SK-N-SH treated with all-trans-retinoic acid at 6 μM for 48 hours (cell line): Measurements from ENCODE around the gene UVRAG.

Source experiments
- ATAC-seq: fragments of 200-7000 bp; cut with Tn5 transposase; 3 replicates; pipeline ENCODE4 v1.9.1; 2020; ENCODE audit warnings: mild to moderate bottlenecking, moderate library complexity
- ARNTL ChIP-seq: fragments of 450-650 bp; formaldehyde crosslinking; IDR thresholded peaks from 2 replicates; pipeline ENCODE4 v1.5.0; 2020; ENCODE audit warnings: low read depth, mild to moderate bottlenecking, moderate library complexity, borderline replicate concordance
- BACH2 ChIP-seq: fragments of 250-450 bp; sonication (Bioruptor Pico); IDR thresholded peaks from 2 replicates; pipeline ENCODE4 v1.9.0; 2021; ENCODE audit warnings: mild to moderate bottlenecking, borderline replicate concordance
- CSDC2 ChIP-seq: fragments of 250-450 bp; sonication (Bioruptor Pico); IDR thresholded peaks from 2 replicates; pipeline ENCODE4 v1.5.0; 2020; ENCODE audit warnings: mild to moderate bottlenecking, moderate library complexity
- ESRRG ChIP-seq: fragments of 250-450 bp; sonication (Bioruptor Pico); IDR thresholded peaks from 2 replicates; pipeline ENCODE4 v1.6.1; 2021; ENCODE audit warnings: mild to moderate bottlenecking
- GLIS3 ChIP-seq: fragments of 250-450 bp; sonication (Bioruptor Pico); IDR thresholded peaks from 2 replicates; pipeline ENCODE4 v1.5.0; 2020; ENCODE audit warnings: mild to moderate bottlenecking, moderate library complexity
- ISL1 ChIP-seq: fragments of 250-450 bp; sonication (Bioruptor Pico); IDR thresholded peaks from 2 replicates; pipeline ENCODE4 v2.1.2; 2022; ENCODE audit warnings: mild to moderate bottlenecking, moderate library complexity
- OSR1 ChIP-seq: fragments of 250-450 bp; sonication (Bioruptor Pico); IDR thresholded peaks from 2 replicates; pipeline ENCODE4 v1.8.0; 2022; ENCODE audit warnings: moderate library complexity, mild to moderate bottlenecking, inconsistent platforms
- PPARA ChIP-seq: fragments of 250-450 bp; sonication (Bioruptor Pico); IDR thresholded peaks from 2 replicates; pipeline ENCODE4 v1.5.0; 2020; ENCODE audit warnings: mild to moderate bottlenecking, borderline replicate concordance
- RARB ChIP-seq: fragments of 250-450 bp; sonication (Bioruptor Pico); IDR thresholded peaks from 2 replicates; pipeline ENCODE4 v1.8.0; 2021; ENCODE audit warnings: mild to moderate bottlenecking, moderate library complexity
- SNAI2 ChIP-seq: fragments of 250-450 bp; sonication (Bioruptor Pico); IDR thresholded peaks from 2 replicates; pipeline ENCODE4 v1.5.0; 2020; ENCODE audit warnings: mild to moderate bottlenecking, moderate library complexity
- TOX ChIP-seq: fragments of 250-450 bp; sonication (Bioruptor Pico); IDR thresholded peaks from 2 replicates; pipeline ENCODE4 v1.8.0; 2021; ENCODE audit warnings: mild to moderate bottlenecking, moderate library complexity, borderline replicate concordance
- ZFP3 ChIP-seq: fragments of 250-450 bp; sonication (Bioruptor Pico); IDR thresholded peaks from 2 replicates; pipeline ENCODE4 v1.5.0; 2020; ENCODE audit warnings: mild to moderate bottlenecking, moderate library complexity
- ZFP30 ChIP-seq: fragments of 450-650 bp; formaldehyde crosslinking; IDR thresholded peaks from 2 replicates; pipeline ENCODE4 v1.5.0; 2022; ENCODE audit warnings: mild to moderate bottlenecking, moderate library complexity
- ZNF565 ChIP-seq: fragments of 450-650 bp; formaldehyde crosslinking; conservative IDR thresholded peaks from 2 replicates; pipeline ENCODE4 v1.5.0; 2020; ENCODE audit warnings: low read depth, mild to moderate bottlenecking, moderate library complexity
- ZNF70 ChIP-seq: fragments of 450-650 bp; formaldehyde crosslinking; IDR thresholded peaks from 2 replicates; pipeline ENCODE4 v1.5.0; 2020; ENCODE audit warnings: mild to moderate bottlenecking, moderate library complexity
- ZNF8 ChIP-seq: fragments of 450-650 bp; formaldehyde crosslinking; IDR thresholded peaks from 2 replicates; pipeline ENCODE4 v1.5.0; 2020; ENCODE audit warnings: mild to moderate bottlenecking, moderate library complexity
- TF ChIP-seq, protein P1 (sequence below): fragments of 250-450 bp; sonication (Bioruptor Pico); IDR thresholded peaks from 2 replicates; pipeline ENCODE4 v1.5.1; 2021; ENCODE audit warnings: mild to moderate bottlenecking, moderate library complexity
- TF ChIP-seq, protein P2 (sequence below): fragments of 250-450 bp; sonication (Bioruptor Pico); IDR thresholded peaks from 2 replicates; pipeline ENCODE4 v1.5.1; 2020; ENCODE audit warnings: low read depth, mild to moderate bottlenecking, moderate library complexity
- TF ChIP-seq, protein P3 (sequence below): fragments of 250-450 bp; sonication (Bioruptor Pico); IDR thresholded peaks from 2 replicates; pipeline ENCODE4 v1.8.0; 2021; ENCODE audit warnings: low read depth, mild to moderate bottlenecking, moderate library complexity, borderline replicate concordance
- TF ChIP-seq, protein P4 (sequence below): fragments of 250-450 bp; sonication (Bioruptor Pico); IDR thresholded peaks from 2 replicates; pipeline ENCODE4 v1.8.0; 2020; ENCODE audit warnings: mild to moderate bottlenecking, moderate library complexity, borderline replicate concordance

Gene UVRAG

DNA sequence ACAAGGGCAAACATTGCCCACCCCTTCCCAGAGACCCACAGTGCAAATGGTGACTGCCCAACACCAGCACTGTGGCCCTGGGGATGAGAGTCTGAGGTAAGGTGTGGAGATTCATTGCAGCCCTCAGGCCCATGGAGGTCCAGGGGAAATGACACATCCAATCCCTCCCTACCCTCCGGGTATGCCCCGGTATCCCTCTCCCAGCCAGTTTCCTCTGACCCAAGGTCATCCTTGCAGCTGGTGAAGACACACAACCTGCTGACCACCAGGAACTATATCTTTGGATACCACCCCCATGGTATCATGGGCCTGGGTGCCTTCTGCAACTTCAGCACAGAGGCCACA is 18.9 kb upstream of the UVRAG start:
- no peak for ATAC-seq
- TF ChIP-seq, protein P1, sequence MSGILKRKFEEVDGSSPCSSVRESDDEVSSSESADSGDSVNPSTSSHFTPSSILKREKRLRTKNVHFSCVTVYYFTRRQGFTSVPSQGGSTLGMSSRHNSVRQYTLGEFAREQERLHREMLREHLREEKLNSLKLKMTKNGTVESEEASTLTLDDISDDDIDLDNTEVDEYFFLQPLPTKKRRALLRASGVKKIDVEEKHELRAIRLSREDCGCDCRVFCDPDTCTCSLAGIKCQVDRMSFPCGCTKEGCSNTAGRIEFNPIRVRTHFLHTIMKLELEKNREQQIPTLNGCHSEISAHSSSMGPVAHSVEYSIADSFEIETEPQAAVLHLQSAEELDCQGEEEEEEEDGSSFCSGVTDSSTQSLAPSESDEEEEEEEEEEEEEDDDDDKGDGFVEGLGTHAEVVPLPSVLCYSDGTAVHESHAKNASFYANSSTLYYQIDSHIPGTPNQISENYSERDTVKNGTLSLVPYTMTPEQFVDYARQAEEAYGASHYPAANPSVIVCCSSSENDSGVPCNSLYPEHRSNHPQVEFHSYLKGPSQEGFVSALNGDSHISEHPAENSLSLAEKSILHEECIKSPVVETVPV (CRISPR knock-in tag): no peak
- TF ChIP-seq ZFP3 (CRISPR knock-in tag) (no peak), ISL1 (CRISPR knock-in tag) (no peak), OSR1 (CRISPR knock-in tag) (no peak), RARB (CRISPR knock-in tag) (no peak), SNAI2 (CRISPR knock-in tag) (no peak), ZNF70 (CRISPR knock-in tag) (no peak), TOX (CRISPR knock-in tag) (no peak), ESRRG (CRISPR knock-in tag) (no peak), CSDC2 (CRISPR knock-in tag) (no peak)
- TF ChIP-seq, protein P2, sequence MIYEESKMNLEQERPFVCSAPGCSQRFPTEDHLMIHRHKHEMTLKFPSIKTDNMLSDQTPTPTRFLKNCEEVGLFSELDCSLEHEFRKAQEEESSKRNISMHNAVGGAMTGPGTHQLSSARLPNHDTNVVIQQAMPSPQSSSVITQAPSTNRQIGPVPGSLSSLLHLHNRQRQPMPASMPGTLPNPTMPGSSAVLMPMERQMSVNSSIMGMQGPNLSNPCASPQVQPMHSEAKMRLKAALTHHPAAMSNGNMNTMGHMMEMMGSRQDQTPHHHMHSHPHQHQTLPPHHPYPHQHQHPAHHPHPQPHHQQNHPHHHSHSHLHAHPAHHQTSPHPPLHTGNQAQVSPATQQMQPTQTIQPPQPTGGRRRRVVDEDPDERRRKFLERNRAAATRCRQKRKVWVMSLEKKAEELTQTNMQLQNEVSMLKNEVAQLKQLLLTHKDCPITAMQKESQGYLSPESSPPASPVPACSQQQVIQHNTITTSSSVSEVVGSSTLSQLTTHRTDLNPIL (CRISPR knock-in tag): no peak

DNA sequence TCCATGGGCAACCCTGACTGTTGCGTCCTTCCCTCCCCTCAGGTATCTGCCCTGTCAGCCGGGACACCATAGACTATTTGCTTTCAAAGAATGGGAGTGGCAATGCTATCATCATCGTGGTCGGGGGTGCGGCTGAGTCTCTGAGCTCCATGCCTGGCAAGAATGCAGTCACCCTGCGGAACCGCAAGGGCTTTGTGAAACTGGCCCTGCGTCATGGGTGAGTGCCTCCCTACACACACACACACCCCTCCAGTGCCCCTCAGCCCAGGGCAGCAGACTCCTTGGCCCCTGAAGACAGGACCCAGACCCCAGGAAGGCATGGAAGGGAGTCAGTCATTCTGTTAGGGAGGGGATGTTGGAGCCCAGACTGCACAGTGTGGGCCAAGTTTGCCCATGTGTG is 17.9 kb upstream of the UVRAG start:
- ATAC-seq: no peak
- TF ChIP-seq ISL1 (CRISPR knock-in tag): no peak
- TF ChIP-seq RARB (CRISPR knock-in tag): no peak
- no peak for TF ChIP-seq OSR1 (CRISPR knock-in tag)
- no peak for TF ChIP-seq TOX (CRISPR knock-in tag)
- TF ChIP-seq CSDC2 (CRISPR knock-in tag): no peak
- TF ChIP-seq ZFP3 (CRISPR knock-in tag): no peak
- no peak for TF ChIP-seq ZNF8 (CRISPR knock-in tag)
- TF ChIP-seq, protein P1 (CRISPR knock-in tag): no peak

DNA sequence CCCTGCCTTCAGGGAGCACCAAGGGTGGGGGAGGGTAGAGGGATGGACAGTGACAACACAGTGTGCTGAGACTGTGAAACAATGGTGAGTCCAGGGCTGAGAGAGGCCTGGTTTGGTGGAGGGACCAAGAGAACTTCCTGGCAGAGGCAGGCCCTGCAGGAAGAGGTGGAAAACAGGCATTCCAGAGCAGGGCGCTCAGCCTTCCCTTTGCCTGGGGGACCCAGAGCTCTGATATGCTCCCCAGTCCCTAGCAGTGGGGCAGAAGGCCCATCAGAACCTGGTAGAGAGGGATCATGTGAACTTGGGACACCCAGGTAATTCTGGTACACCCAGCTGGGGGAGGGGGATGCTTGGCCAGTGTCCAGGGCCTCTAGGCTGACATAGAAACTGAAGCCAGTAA is 17.2 kb upstream of the UVRAG start:
- TF ChIP-seq ARNTL: no peak
- TF ChIP-seq ZFP30 (CRISPR knock-in tag): no peak
- no peak for TF ChIP-seq ZFP3 (CRISPR knock-in tag)
- TF ChIP-seq PPARA (CRISPR knock-in tag): no peak
- TF ChIP-seq ZNF70 (CRISPR knock-in tag): no peak
- TF ChIP-seq, all 23 proteins: peak for 0
- ATAC-seq: no peak

DNA sequence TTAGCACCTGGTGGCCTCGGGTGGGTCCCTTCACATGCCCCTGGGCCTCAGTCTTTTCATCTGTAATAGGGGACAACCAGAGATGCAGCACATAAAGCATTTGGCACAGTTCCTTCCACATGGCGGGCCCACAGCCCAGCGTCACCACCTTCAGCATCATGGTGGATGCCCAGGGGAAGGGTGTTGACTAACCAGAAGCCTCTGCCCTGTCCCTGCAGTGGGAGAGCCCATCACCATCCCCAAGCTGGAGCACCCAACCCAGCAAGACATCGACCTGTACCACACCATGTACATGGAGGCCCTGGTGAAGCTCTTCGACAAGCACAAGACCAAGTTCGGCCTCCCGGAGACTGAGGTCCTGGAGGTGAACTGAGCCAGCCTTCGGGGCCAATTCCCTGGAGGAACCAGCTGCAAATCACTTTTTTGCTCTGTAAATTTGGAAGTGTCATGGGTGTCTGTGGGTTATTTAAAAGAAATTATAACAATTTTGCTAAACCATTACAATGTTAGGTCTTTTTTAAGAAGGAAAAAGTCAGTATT is 14.8 kb upstream of the UVRAG start:
- ATAC-seq: no peak
- TF ChIP-seq BACH2 (no peak), ZNF70 (CRISPR knock-in tag) (no peak), ZNF8 (CRISPR knock-in tag) (no peak), GLIS3 (CRISPR knock-in tag) (no peak), CSDC2 (CRISPR knock-in tag) (no peak), ESRRG (CRISPR knock-in tag) (no peak), ARNTL (no peak), SNAI2 (CRISPR knock-in tag) (no peak), ZFP3 (CRISPR knock-in tag) (no peak), TOX (CRISPR knock-in tag) (no peak), PPARA (CRISPR knock-in tag) (no peak), ZNF565 (CRISPR knock-in tag) (no peak)
- TF ChIP-seq, protein P2 (CRISPR knock-in tag): no peak
- TF ChIP-seq, protein P1 (CRISPR knock-in tag): no peak
- TF ChIP-seq, protein P3, sequence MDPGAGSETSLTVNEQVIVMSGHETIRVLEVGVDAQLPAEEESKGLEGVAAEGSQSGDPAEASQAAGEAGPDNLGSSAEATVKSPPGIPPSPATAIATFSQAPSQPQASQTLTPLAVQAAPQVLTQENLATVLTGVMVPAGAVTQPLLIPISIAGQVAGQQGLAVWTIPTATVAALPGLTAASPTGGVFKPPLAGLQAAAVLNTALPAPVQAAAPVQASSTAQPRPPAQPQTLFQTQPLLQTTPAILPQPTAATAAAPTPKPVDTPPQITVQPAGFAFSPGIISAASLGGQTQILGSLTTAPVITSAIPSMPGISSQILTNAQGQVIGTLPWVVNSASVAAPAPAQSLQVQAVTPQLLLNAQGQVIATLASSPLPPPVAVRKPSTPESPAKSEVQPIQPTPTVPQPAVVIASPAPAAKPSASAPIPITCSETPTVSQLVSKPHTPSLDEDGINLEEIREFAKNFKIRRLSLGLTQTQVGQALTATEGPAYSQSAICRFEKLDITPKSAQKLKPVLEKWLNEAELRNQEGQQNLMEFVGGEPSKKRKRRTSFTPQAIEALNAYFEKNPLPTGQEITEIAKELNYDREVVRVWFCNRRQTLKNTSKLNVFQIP (CRISPR knock-in tag): no peak
- TF ChIP-seq, protein P4, sequence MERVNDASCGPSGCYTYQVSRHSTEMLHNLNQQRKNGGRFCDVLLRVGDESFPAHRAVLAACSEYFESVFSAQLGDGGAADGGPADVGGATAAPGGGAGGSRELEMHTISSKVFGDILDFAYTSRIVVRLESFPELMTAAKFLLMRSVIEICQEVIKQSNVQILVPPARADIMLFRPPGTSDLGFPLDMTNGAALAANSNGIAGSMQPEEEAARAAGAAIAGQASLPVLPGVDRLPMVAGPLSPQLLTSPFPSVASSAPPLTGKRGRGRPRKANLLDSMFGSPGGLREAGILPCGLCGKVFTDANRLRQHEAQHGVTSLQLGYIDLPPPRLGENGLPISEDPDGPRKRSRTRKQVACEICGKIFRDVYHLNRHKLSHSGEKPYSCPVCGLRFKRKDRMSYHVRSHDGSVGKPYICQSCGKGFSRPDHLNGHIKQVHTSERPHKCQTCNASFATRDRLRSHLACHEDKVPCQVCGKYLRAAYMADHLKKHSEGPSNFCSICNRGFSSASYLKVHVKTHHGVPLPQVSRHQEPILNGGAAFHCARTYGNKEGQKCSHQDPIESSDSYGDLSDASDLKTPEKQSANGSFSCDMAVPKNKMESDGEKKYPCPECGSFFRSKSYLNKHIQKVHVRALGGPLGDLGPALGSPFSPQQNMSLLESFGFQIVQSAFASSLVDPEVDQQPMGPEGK (CRISPR knock-in tag): no peak
